Measurements from ENCODE around the gene TICAM2.

Gene TICAM2

GRCh38 chr5:115544436-115545350 is 57.6 kb downstream of the TICAM2 start, which contains the start of gene FEM1C:
TSS of gene FEM1C (minus strand) at chr5:115544775. CDS start at chr5:115543493, 1,282 bp downstream.
- H3K4me3 ChIP-seq, result peak within 1 kb of the TSS; percentile 87
- peak; percentile 99 for DNase-seq (ENCODE audit: low spot score)
- TF ChIP-seq, protein P1, sequence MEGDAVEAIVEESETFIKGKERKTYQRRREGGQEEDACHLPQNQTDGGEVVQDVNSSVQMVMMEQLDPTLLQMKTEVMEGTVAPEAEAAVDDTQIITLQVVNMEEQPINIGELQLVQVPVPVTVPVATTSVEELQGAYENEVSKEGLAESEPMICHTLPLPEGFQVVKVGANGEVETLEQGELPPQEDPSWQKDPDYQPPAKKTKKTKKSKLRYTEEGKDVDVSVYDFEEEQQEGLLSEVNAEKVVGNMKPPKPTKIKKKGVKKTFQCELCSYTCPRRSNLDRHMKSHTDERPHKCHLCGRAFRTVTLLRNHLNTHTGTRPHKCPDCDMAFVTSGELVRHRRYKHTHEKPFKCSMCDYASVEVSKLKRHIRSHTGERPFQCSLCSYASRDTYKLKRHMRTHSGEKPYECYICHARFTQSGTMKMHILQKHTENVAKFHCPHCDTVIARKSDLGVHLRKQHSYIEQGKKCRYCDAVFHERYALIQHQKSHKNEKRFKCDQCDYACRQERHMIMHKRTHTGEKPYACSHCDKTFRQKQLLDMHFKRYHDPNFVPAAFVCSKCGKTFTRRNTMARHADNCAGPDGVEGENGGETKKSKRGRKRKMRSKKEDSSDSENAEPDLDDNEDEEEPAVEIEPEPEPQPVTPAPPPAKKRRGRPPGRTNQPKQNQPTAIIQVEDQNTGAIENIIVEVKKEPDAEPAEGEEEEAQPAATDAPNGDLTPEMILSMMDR (IDR thresholded peaks at IDR 0.05), result no peak

DNA sequence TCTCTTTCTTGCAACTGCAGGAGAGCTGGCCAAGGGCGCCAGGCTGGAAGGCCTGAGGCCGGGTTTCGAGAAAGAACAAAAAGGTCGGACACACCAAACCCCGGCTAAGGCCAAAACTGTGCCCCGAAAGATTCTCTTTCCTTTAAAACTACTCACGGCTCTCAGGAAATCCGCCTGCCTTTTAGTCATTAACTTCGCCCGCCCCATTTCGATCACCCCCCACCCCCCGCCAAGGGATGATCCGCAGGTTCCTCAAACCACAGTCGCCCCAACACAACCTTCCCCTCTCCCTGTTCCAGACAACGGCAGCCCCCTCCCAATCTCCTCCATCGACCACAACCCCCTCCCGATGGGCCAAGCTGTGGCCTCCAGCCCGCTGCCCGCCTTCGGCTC is 58.2 kb downstream of the TICAM2 start:
- TF ChIP-seq, protein P1 (IDR thresholded peaks at IDR 0.05), result no peak
- peak; percentile 84 for DNase-seq (ENCODE audit: low spot score)
- peak overlapping the region; percentile 97 to 100 for H3K27ac ChIP-seq
- H3K4me3 ChIP-seq, result peak overlapping the region; percentile 87

More at GRCh38 chr5:115544436-115545350, 57.6 kb downstream of the TICAM2 start, which contains the start of gene FEM1C:
- peak within 1 kb of the TSS; percentile 97 to 100 for H3K27ac ChIP-seq

GRCh38 chr5:115543365-115544042 is 58.8 kb downstream of the TICAM2 start:
- H3K4me3 ChIP-seq, result peak overlapping the region; percentile 87
- TF ChIP-seq, protein P1 (IDR thresholded peaks at IDR 0.05), result no peak
- DNase-seq (ENCODE audit: low spot score), result no peak
- H3K27ac ChIP-seq, result peak overlapping the region; percentile 97 to 100

DNA sequence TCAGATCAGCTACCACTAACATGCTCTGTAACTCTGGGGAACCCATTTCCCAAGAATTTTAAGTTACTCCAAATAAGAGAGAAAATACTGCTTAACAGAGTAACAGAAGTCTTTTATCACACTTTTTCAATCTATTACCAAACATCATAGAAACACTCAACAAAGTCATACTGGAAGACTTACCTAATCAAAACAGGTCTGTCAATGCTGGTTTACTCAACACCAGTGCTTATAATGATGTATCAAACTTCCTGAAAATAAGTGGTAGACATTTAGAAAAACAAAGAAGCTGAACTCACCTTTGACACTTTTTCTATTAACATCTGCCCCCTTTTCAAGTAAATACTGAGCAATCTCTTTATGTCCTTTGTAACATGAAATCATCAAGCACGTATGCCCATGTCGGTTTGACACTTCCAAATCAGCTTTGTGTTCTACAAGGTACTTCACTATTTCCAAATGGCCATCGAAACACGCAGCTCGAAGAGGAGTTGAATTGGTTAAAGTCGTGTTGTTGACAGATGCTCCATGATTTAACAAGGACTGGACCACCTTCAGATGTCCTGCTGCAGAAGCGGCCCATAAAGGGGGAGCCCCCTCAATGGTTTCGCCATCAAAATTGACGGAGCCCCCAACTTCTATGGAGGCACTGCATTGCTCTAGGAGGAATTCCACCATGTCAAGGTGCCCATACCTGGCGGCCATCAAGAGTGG is 59.5 kb downstream of the TICAM2 start:
- TF ChIP-seq, protein P1 (IDR thresholded peaks at IDR 0.05), result no peak
- H3K4me3 ChIP-seq, result peak overlapping the region; percentile 87
- no peak for DNase-seq (ENCODE audit: low spot score)
- peak overlapping the region; percentile 97 to 100 for H3K27ac ChIP-seq

DNA sequence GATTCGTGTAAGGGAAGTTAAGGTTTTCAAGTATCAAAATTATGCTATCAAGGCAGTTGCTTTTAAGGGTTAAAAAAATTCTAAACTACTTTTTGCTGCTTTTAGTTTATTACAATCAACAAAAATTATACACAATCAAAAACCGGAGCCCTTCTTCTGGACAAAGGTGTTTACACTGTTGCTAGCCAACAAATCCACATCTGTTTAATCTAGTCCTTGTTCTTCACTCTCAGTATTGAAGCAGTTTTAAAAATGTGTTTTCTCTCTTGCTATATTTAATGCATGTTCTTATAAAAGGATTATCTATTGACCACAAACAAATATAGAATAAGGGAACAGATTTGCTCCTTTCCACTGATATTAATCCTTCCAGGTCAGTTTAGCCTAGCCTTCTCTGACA is 60.2 kb downstream of the TICAM2 start:
- peak overlapping the region in 1 of 2 donors; percentile 100 for H3K27ac ChIP-seq
- DNase-seq (ENCODE audit: low spot score), result no peak
- TF ChIP-seq, protein P1 (IDR thresholded peaks at IDR 0.05), result no peak
- H3K4me3 ChIP-seq, result peak overlapping the region; percentile 87

GRCh38 chr5:115541611-115542010 is 60.7 kb downstream of the TICAM2 start:
- no peak for DNase-seq (ENCODE audit: low spot score)
- H3K27ac ChIP-seq, result peak overlapping the region; percentile 46 to 100
- H3K4me3 ChIP-seq, result peak overlapping the region; percentile 87
- TF ChIP-seq, protein P1 (IDR thresholded peaks at IDR 0.05), result no peak
